WI38 (cell line): Measurements from ENCODE around the gene PRSS56.

Experiments
- H3K4me3 ChIP-seq: 2 replicates; pipeline ENCODE4 v1.5.1; 2011; ENCODE audit warnings: low read depth, mild to moderate bottlenecking, control low read depth, low read length
- CTCF ChIP-seq: IDR thresholded peaks from 2 replicates; pipeline ENCODE4 v1.5.1; 2012; ENCODE audit warnings: low read depth, mild to moderate bottlenecking, control low read depth, low read length

The PRSS56 gene

GRCh38 chr2:232519581-232520438 is at the start of gene PRSS56:
TSS of gene PRSS56 (plus strand) at chr2:232520388. CDS start at chr2:232520599, 211 bp downstream.
- no peak for TF ChIP-seq CTCF
- no peak within 1 kb of the TSS for H3K4me3 ChIP-seq

GRCh38 chr2:232473467-232473890 is 46.7 kb upstream of the PRSS56 start:
- TF ChIP-seq CTCF, result no peak
- no peak overlapping the region for H3K4me3 ChIP-seq

- TF ChIP-seq CTCF, result no peak
- no peak overlapping the region for H3K4me3 ChIP-seq
Observed at GRCh38 chr2:232476045-232476444, 44.1 kb upstream of the PRSS56 start.

GRCh38 chr2:232476791-232477190 is 43.4 kb upstream of the PRSS56 start:
- H3K4me3 ChIP-seq, result no peak overlapping the region
- TF ChIP-seq CTCF, result no peak

- TF ChIP-seq CTCF, result no peak
- H3K4me3 ChIP-seq, result no peak overlapping the region
Observed at GRCh38 chr2:232477751-232478510, 42.3 kb upstream of the PRSS56 start.

GRCh38 chr2:232478571-232479340 is 41.4 kb upstream of the PRSS56 start:
- TF ChIP-seq CTCF, result no peak
- no peak overlapping the region for H3K4me3 ChIP-seq
